MM.1S (cell line): ENCODE data around the gene ADRA2C.

Source experiments
- DNase-seq: peaks from one replicate; pipeline ENCODE4 v3.0.0-alpha.2; 2015
- H2AFZ ChIP-seq: fragments of 300-600 bp; sonication (generic); 2 replicates; pipeline ENCODE4 v1.6.0; 2016; ENCODE audit warnings: antibody characterized with exemption, low read length
- H3F3A ChIP-seq: fragments of 300-600 bp; sonication (generic); 2 replicates; pipeline ENCODE4 v1.6.1; 2016; ENCODE audit warnings: mild to moderate bottlenecking, antibody characterized with exemption, low read length, moderate library complexity, mixed read lengths; ENCODE audit not compliant: insufficient read depth
- H3K27ac ChIP-seq: fragments of 300-600 bp; sonication (generic); 2 replicates; pipeline ENCODE4 v1.5.1; 2016; ENCODE audit warnings: mild to moderate bottlenecking, low read length
- H3K27me3 ChIP-seq: fragments of 300-600 bp; sonication (generic); replicated peaks from 2 replicates; pipeline ENCODE4 v1.6.0; 2016; ENCODE audit warnings: low read length; ENCODE audit not compliant: insufficient read depth
- H3K36me3 ChIP-seq: fragments of 300-600 bp; sonication (generic); replicated peaks from 2 replicates; pipeline ENCODE4 v1.6.1; 2016; ENCODE audit warnings: mild to moderate bottlenecking, low read length, mixed read lengths; ENCODE audit not compliant: insufficient read depth
- H3K4me1 ChIP-seq: fragments of 300-600 bp; sonication (generic); 2 replicates; pipeline ENCODE4 v1.6.1; 2016; ENCODE audit warnings: low read length, mixed read lengths
- H3K4me2 ChIP-seq: fragments of 300-600 bp; sonication (generic); 2 replicates; pipeline ENCODE4 v1.6.0; 2016; ENCODE audit warnings: low read depth, low read length
- H3K4me3 ChIP-seq: fragments of 300-600 bp; sonication (generic); 2 replicates; pipeline ENCODE4 v1.5.1; 2016; ENCODE audit warnings: low read length, mixed read lengths
- H3K79me2 ChIP-seq: fragments of 300-600 bp; sonication (generic); 2 replicates; pipeline ENCODE4 v1.6.1; 2016; ENCODE audit warnings: mixed run types, low read length, mixed read lengths
- H3K9ac ChIP-seq: fragments of 300-600 bp; sonication (generic); 2 replicates; pipeline ENCODE4 v1.6.1; 2016; ENCODE audit warnings: low read length, mixed read lengths
- H3K9me2 ChIP-seq: fragments of 300-600 bp; sonication (generic); replicated peaks from 2 replicates; pipeline ENCODE4 v1.6.1; 2016; ENCODE audit warnings: mild to moderate bottlenecking, low read length, mixed read lengths; ENCODE audit not compliant: insufficient read depth
- H3K9me3 ChIP-seq: fragments of 300-600 bp; sonication (generic); replicated peaks from 2 replicates; pipeline ENCODE4 v1.6.1; 2016; ENCODE audit warnings: mild to moderate bottlenecking, low read length, mixed read lengths; ENCODE audit not compliant: insufficient read depth
- H4K20me1 ChIP-seq: fragments of 300-600 bp; sonication (generic); 2 replicates; pipeline ENCODE4 v1.6.1; 2016; ENCODE audit warnings: mild to moderate bottlenecking, low read length, moderate library complexity, mixed read lengths; ENCODE audit not compliant: insufficient read depth
- EZH2 ChIP-seq: fragments of 300-600 bp; sonication (generic); optimal IDR thresholded peaks from 2 replicates; pipeline ENCODE3; 2017; ENCODE audit warnings: low read depth, mild to moderate bottlenecking, antibody characterized with exemption, low read length, mixed read lengths
- EZH2phosphoT487 ChIP-seq: fragments of 300-600 bp; sonication (generic); IDR thresholded peaks from 2 replicates; pipeline ENCODE4 v1.6.1; 2018; ENCODE audit warnings: antibody characterized with exemption, low read length
- TF ChIP-seq, protein P1 (sequence below): fragments of 300-600 bp; sonication (generic); IDR thresholded peaks from 2 replicates; pipeline ENCODE4 v1.5.1; 2016; ENCODE audit warnings: antibody characterized with exemption, low read length, mixed read lengths

The ADRA2C gene

DNA sequence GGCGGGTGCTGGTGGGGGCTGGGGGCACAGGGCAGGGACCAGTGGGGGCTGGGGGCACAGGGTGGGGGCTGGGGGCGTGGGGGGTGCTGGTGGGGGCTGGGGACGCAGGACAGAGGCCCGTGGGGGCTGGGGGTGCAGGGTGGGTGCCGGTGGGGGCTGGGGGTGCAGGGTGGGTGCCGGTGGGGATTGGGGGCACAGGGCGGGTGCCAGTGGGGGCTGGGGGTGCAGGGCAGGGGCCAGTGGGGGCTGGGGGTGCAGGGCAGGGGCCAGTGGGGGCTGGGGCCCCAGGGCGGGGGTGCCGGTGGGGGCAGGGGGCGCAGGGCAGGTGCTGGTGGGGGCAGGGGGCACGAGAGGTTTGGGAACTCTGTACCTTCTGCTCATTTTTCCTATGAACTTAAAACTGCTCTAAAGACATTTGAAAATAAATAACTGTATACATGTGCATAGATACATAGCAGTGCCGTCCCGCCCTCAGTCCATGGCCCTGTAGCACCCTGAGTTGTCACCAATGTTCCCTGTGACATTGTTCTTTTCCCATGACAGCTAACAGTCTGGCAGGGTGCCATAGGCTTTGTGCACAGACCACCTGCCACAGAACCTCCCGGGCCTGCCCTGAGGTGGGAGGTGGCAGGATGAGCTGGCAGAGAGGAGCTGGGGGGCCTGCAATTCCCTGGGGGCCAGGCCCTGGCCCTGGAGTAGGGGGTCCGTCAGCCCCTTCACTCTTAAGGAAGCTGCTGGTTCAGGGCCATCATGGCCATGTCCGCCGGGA, 35.6 kb upstream of the ADRA2C start:
- DNase-seq, result no peak

DNA sequence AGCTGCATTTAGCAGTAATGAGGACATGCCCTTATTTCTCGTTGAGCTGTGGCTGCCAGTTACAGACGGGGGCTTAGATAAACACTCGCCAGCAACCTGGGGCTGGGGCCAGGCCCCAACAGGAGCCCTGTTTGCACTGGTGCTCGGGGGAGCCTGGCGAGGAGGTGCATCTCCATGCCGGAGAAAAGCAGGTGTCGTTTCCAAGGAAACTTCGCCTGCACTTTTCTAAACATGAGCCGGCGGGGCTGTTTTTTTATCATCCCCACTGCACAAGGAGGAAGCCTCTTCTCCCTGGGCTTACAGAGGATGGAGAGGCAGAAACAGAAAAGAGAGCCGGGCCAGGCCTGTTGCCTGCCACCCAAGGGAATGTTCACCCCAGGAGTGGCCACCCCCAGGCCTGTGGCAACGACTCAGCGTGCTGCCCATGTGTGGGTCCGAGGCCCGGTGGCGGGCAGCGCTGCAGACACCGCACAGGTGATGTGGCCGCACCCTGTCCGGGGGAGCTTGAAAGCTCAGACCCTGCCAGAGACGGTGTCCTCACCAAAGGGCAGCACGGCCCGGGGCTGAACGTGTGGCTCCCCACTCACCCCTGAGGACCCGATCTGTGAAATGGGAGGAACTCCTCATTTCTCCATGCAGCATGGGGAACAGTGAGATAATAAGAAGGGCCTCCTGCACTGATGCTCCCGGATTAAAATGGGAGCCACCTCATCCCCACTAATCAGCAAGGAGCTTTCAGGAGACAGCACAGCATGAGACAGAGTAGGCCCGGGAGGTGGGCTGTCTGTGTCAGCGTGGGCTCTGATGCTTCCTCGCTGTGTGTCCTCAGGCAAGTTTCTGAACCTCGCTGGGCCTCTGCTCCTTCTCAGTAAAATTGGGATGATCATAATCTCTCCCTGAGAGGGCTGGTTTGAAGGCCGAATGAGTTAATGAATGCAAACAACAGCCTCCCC, 33.8 kb upstream of the ADRA2C start:
- Histone ChIP-seq H3F3A (no peaks in the 10 kb centered on the region), H3K9me3 (no peaks in the 10 kb centered on the region), H3K4me1 (no peaks in the 10 kb centered on the region)

More for the DNA sequence above, 35.6 kb upstream of the ADRA2C start:
- H3K9ac ChIP-seq, result no peak overlapping the region
- no peaks in the 10 kb centered on the region for H4K20me1 ChIP-seq
- H3K27me3 ChIP-seq, result peaks cover 89% of the 10 kb centered on the region
- H3K4me3 ChIP-seq, result no peak overlapping the region
- no peaks in the 10 kb centered on the region for H3K36me3 ChIP-seq
- no peak overlapping the region for H3K4me2 ChIP-seq
- no peak overlapping the region for H3K27ac ChIP-seq
- TF ChIP-seq, protein P1, sequence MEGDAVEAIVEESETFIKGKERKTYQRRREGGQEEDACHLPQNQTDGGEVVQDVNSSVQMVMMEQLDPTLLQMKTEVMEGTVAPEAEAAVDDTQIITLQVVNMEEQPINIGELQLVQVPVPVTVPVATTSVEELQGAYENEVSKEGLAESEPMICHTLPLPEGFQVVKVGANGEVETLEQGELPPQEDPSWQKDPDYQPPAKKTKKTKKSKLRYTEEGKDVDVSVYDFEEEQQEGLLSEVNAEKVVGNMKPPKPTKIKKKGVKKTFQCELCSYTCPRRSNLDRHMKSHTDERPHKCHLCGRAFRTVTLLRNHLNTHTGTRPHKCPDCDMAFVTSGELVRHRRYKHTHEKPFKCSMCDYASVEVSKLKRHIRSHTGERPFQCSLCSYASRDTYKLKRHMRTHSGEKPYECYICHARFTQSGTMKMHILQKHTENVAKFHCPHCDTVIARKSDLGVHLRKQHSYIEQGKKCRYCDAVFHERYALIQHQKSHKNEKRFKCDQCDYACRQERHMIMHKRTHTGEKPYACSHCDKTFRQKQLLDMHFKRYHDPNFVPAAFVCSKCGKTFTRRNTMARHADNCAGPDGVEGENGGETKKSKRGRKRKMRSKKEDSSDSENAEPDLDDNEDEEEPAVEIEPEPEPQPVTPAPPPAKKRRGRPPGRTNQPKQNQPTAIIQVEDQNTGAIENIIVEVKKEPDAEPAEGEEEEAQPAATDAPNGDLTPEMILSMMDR, result no peak
- no peak for TF ChIP-seq EZH2phosphoT487
- no peak for TF ChIP-seq EZH2
- H3K9me3 ChIP-seq, result no peaks in the 10 kb centered on the region
- H3F3A ChIP-seq, result no peaks in the 10 kb centered on the region
- H3K4me1 ChIP-seq, result no peaks in the 10 kb centered on the region
- H3K79me2 ChIP-seq, result no peaks in the 10 kb centered on the region
- H2AFZ ChIP-seq, result no peak overlapping the region
- no peaks in the 10 kb centered on the region for H3K9me2 ChIP-seq

DNA sequence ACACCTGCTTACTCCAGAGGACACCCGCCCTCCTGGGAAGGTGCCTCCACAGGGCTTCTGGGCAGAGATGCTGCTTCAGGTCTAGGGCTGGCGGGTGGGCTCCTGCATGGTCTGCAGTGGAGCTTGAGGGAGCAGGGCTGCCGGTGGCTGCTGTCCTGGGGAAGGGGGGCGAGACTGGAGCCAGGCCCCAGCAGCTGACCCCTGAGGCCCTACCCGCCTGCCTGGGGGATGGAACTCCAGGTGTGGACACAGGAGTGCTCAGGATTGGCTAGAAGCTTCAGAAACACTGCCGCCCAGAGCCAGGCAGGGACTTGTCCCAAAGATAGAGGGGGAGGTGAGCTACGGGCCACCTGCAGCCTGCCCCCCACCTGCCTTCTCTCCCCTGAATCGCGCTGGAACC, 33.0 kb upstream of the ADRA2C start:
- Histone ChIP-seq H3K36me3 (no peaks in the 10 kb centered on the region), H2AFZ (no peak overlapping the region), H4K20me1 (no peaks in the 10 kb centered on the region), H3K4me2 (no peak overlapping the region), H3F3A (no peaks in the 10 kb centered on the region), H3K9ac (no peak overlapping the region), H3K27me3 (peaks cover 95% of the 10 kb centered on the region), H3K79me2 (no peaks in the 10 kb centered on the region), H3K27ac (no peak overlapping the region), H3K9me3 (no peaks in the 10 kb centered on the region), H3K4me1 (no peaks in the 10 kb centered on the region), H3K4me3 (no peak overlapping the region), H3K9me2 (no peaks in the 10 kb centered on the region)
- no peak for DNase-seq
- TF ChIP-seq, protein P1, result no peak
- TF ChIP-seq EZH2 (no peak), EZH2phosphoT487 (no peak)

More for the DNA sequence above, 33.8 kb upstream of the ADRA2C start:
- H3K27me3 ChIP-seq, result peaks cover 95% of the 10 kb centered on the region
- TF ChIP-seq, protein P1, result no peak
- no peak for TF ChIP-seq EZH2phosphoT487
- no peak for TF ChIP-seq EZH2
- DNase-seq, result no peak
- no peak overlapping the region for H3K27ac ChIP-seq
- no peak overlapping the region for H2AFZ ChIP-seq
- no peak overlapping the region for H3K4me3 ChIP-seq
- H3K4me2 ChIP-seq, result no peak overlapping the region
- H4K20me1 ChIP-seq, result no peaks in the 10 kb centered on the region
- no peak overlapping the region for H3K9ac ChIP-seq
- H3K79me2 ChIP-seq, result no peaks in the 10 kb centered on the region
- H3K9me2 ChIP-seq, result no peaks in the 10 kb centered on the region
- H3K36me3 ChIP-seq, result no peaks in the 10 kb centered on the region
